H1 (cell line): ENCODE data around the gene GRAMD1B. TPM values are rescaled to one million over a fixed set of nuclear protein-coding genes. Genes with fewer than 3 reads are reported as not detected.

ENCODE experiments used
- CTCF ChIA-PET: fragments of 300-600 bp; sonication (Branson Sonifier 250); formaldehyde crosslinking; loops from one replicate; lab custom pipeline; 2021; ENCODE audit not compliant: partially characterized antibody; lab: Charles Lee
- POLR2A ChIA-PET: fragments of 300-600 bp; sonication (Branson Sonifier 250); formaldehyde crosslinking; loops from one replicate; lab custom pipeline; 2021; ENCODE audit warnings: inconsistent platforms; ENCODE audit not compliant: partially characterized antibody; lab: Charles Lee
- DNase-seq, 2 experiments: peaks; one replicate each; pipeline versions ENCODE4 v3.0.0 to v3.0.0-alpha.2; 2010 to 2022; ENCODE audit warnings: low spot score in 2 of 2, low read depth in 1 of 2, mixed read lengths in 1 of 2
- FAIRE-seq: peaks from 2 replicates; lab custom pipeline; 2011; peaks lifted over from hg19 to GRCh38; lab: Jason Lieb, UNC
- H2AFZ ChIP-seq: 2 replicates; pipeline ENCODE4 v1.8.1; 2012; ENCODE audit warnings: low read length, inconsistent platforms
- H2AK5ac ChIP-seq: 2 replicates; pipeline ENCODE4 v1.6.1; 2013; ENCODE audit warnings: low read depth, low read length
- H2BK120ac ChIP-seq: replicated peaks from 2 replicates; pipeline ENCODE3; 2013; ENCODE audit warnings: low read depth, low read length, inconsistent platforms
- H2BK12ac ChIP-seq: 2 replicates; pipeline ENCODE4 v1.6.1; 2013; ENCODE audit warnings: low read depth, low read length
- H2BK15ac ChIP-seq: 2 replicates; pipeline ENCODE4 v1.6.1; 2013; ENCODE audit warnings: low read length
- H2BK20ac ChIP-seq: 2 replicates; pipeline ENCODE4 v1.6.1; 2013; ENCODE audit warnings: low read length
- H2BK5ac ChIP-seq: 2 replicates; pipeline ENCODE4 v1.6.1; 2013; ENCODE audit warnings: low read depth, low read length
- H3K14ac ChIP-seq: 2 replicates; pipeline ENCODE4 v1.6.1; 2013; ENCODE audit warnings: inconsistent platforms; ENCODE audit not compliant: insufficient read length
- H3K18ac ChIP-seq: 2 replicates; pipeline ENCODE4 v1.6.1; 2013; ENCODE audit warnings: low read length; ENCODE audit errors: extremely low read depth
- H3K23ac ChIP-seq: 2 replicates; pipeline ENCODE4 v1.6.1; 2013; ENCODE audit warnings: inconsistent platforms; ENCODE audit not compliant: insufficient read length
- H3K23me2 ChIP-seq: 2 replicates; pipeline ENCODE4 v1.6.1; 2013; ENCODE audit warnings: low read depth, low read length
- H3K27ac ChIP-seq: 2 replicates; pipeline ENCODE4 v1.6.1; 2011; ENCODE audit warnings: low read depth, low read length, inconsistent platforms
- H3K27me3 ChIP-seq, 4 experiments: replicated peaks in 1 of 4; 1 replicate in 1 of 4; 2 replicates in 3 of 4; pipeline versions ENCODE4 v1.6.1 to v1.8.1; 2011 to 2013; ENCODE audit warnings: low read length in 3 of 4, mild to moderate bottlenecking in 3 of 4, inconsistent platforms in 2 of 4, mixed read lengths in 2 of 4, moderate library complexity in 1 of 4; ENCODE audit not compliant: control insufficient read depth in 3 of 4, insufficient read depth in 3 of 4; ENCODE audit errors: extremely low read depth in 1 of 4
- H3K36me3 ChIP-seq, 4 experiments: 2 replicates each; pipeline versions ENCODE4 v1.6.1 to v1.8.1; 2011 to 2013; ENCODE audit warnings: mild to moderate bottlenecking in 4 of 4, low read length in 3 of 4, moderate library complexity in 2 of 4, control low read depth in 1 of 4, inconsistent platforms in 1 of 4; ENCODE audit not compliant: insufficient read depth in 4 of 4, control insufficient read depth in 2 of 4
- H3K4ac ChIP-seq: replicated peaks from 2 replicates; pipeline ENCODE3; 2013; ENCODE audit warnings: low read length, low read depth, mixed read lengths, inconsistent platforms; ENCODE audit not compliant: insufficient read length
- H3K4me1 ChIP-seq, 4 experiments: replicated peaks in 1 of 4; 1 replicate in 1 of 4; 2 replicates in 3 of 4; pipeline versions ENCODE4 v1.6.1 to v1.8.1; 2011 to 2013; ENCODE audit warnings: low read length in 3 of 4, inconsistent platforms in 2 of 4, mixed read lengths in 1 of 4; ENCODE audit not compliant: insufficient read depth in 4 of 4, control insufficient read depth in 3 of 4
- H3K4me2 ChIP-seq, 2 experiments: 2 replicates each; pipeline versions ENCODE4 v1.6.1 to v1.8.1; 2011 to 2013; ENCODE audit warnings: low read depth in 2 of 2, low read length in 2 of 2, control low read depth in 1 of 2, inconsistent platforms in 1 of 2, mild to moderate bottlenecking in 1 of 2; ENCODE audit not compliant: insufficient read depth in 1 of 2
- H3K4me3 ChIP-seq, 4 experiments: fragments of 200-600, 300-600 bp in 1 of 4; sonication (generic), shearing (Covaris generic), sonication (Bioruptor Twin) in 1 of 4; 2 replicates each; pipeline versions ENCODE4 v1.5.1 to v1.8.1; 2011 to 2016; ENCODE audit warnings: low read length in 4 of 4, low read depth in 3 of 4, control low read depth in 2 of 4, inconsistent platforms in 2 of 4, mild to moderate bottlenecking in 2 of 4, mixed read lengths in 1 of 4, moderate library complexity in 1 of 4; ENCODE audit not compliant: insufficient read depth in 2 of 4; ENCODE audit errors: extremely low read depth in 1 of 4
- H3K56ac ChIP-seq: replicated peaks from 2 replicates; pipeline ENCODE3; 2013; ENCODE audit warnings: low read depth, mild to moderate bottlenecking, mixed read lengths, low read length, inconsistent platforms; ENCODE audit not compliant: insufficient read length
- H3K79me1 ChIP-seq: 2 replicates; pipeline ENCODE4 v1.6.1; 2013; ENCODE audit warnings: low read depth, low read length, control low read depth
- H3K79me2 ChIP-seq, 2 experiments: 2 replicates each; pipeline versions ENCODE4 v1.6.1 to v1.8.1; 2012 to 2013; ENCODE audit warnings: low read length in 2 of 2, mild to moderate bottlenecking in 2 of 2, inconsistent platforms in 1 of 2; ENCODE audit not compliant: insufficient read depth in 2 of 2, control insufficient read depth in 1 of 2
- H3K9ac ChIP-seq, 4 experiments: replicated peaks in 1 of 4; 1 replicate in 1 of 4; 2 replicates in 3 of 4; pipeline versions ENCODE4 v1.6.1 to v1.8.1; 2011 to 2013; ENCODE audit warnings: low read depth in 3 of 4, low read length in 3 of 4, control low read depth in 2 of 4, mild to moderate bottlenecking in 2 of 4, moderate library complexity in 2 of 4, inconsistent platforms in 1 of 4; ENCODE audit errors: extremely low read depth in 1 of 4
- H3K9me3 ChIP-seq, 2 experiments: 2 replicates each; pipeline versions ENCODE4 v1.6.1 to v1.8.1; 2012 to 2013; ENCODE audit warnings: mild to moderate bottlenecking in 2 of 2, moderate library complexity in 2 of 2, control low read depth in 1 of 2, inconsistent platforms in 1 of 2, low read depth in 1 of 2, low read length in 1 of 2, mixed read lengths in 1 of 2; ENCODE audit not compliant: insufficient read depth in 2 of 2
- H4K20me1 ChIP-seq, 2 experiments: replicated peaks in 1 of 2; 2 replicates each; pipeline versions ENCODE3 to v1.8.1; 2011 to 2013; ENCODE audit warnings: inconsistent platforms in 2 of 2, low read length in 2 of 2, mild to moderate bottlenecking in 1 of 2; ENCODE audit not compliant: insufficient read depth in 2 of 2, control insufficient read depth in 1 of 2
- H4K5ac ChIP-seq: 2 replicates; pipeline ENCODE4 v1.6.1; 2013; ENCODE audit warnings: low read length, low read depth, mixed read lengths, inconsistent platforms; ENCODE audit not compliant: insufficient read length
- H4K8ac ChIP-seq: 2 replicates; pipeline ENCODE4 v1.8.0; 2013; ENCODE audit warnings: mild to moderate bottlenecking, moderate library complexity, low read length, inconsistent platforms; ENCODE audit not compliant: insufficient read depth; ENCODE audit errors: extremely low read depth
- H4K91ac ChIP-seq: replicated peaks from 2 replicates; pipeline ENCODE3; 2013; ENCODE audit warnings: low read length, mixed read lengths, inconsistent platforms; ENCODE audit not compliant: insufficient read length
- BCL11A ChIP-seq, 2 experiments: IDR thresholded peaks; one replicate each; pipeline ENCODE4 v1.6.1; 2011; ENCODE audit warnings: low read depth in 2 of 2, low read length in 2 of 2, mild to moderate bottlenecking in 2 of 2
- BRCA1 ChIP-seq: IDR thresholded peaks from 2 replicates; pipeline ENCODE4 v1.6.1; 2012; ENCODE audit warnings: low read depth, low read length, improper control_type of control experiment
- CBX5 ChIP-seq: fragments of 300-800, 300-1000 bp; sonication (generic); IDR thresholded peaks from 2 replicates; pipeline ENCODE4 v1.7.1; 2016; ENCODE audit warnings: antibody characterized with exemption, low read length, low read depth
- CEBPB ChIP-seq: IDR thresholded peaks from 2 replicates; pipeline ENCODE4 v1.6.1; 2012; ENCODE audit warnings: low read depth, low read length
- POU5F1 ChIP-seq: IDR thresholded peaks from 2 replicates; pipeline ENCODE4 v1.6.1; 2011; ENCODE audit warnings: low read depth, mild to moderate bottlenecking, low read length, moderate library complexity
- RXRA ChIP-seq: IDR thresholded peaks from 2 replicates; pipeline ENCODE4 v1.6.1; 2011; ENCODE audit warnings: low read depth, mild to moderate bottlenecking, low read length, moderate library complexity; ENCODE audit not compliant: insufficient read depth
- SIN3A ChIP-seq, 2 experiments: IDR thresholded peaks in 1 of 2; conservative IDR thresholded peaks in 1 of 2; 2 replicates each; pipeline ENCODE4 v1.6.1; 2011 to 2012; ENCODE audit warnings: low read length in 2 of 2, improper control_type of control experiment in 1 of 2, low read depth in 1 of 2, mild to moderate bottlenecking in 1 of 2
- SRF ChIP-seq: IDR thresholded peaks from 2 replicates; pipeline ENCODE4 v1.6.1; 2011; ENCODE audit warnings: mild to moderate bottlenecking, low read depth, low read length, moderate library complexity
- TAF1 ChIP-seq: IDR thresholded peaks from 2 replicates; pipeline ENCODE4 v1.6.1; 2011; ENCODE audit warnings: mild to moderate bottlenecking, low read depth, low read length
- YY1 ChIP-seq: IDR thresholded peaks from 2 replicates; pipeline ENCODE4 v1.6.1; 2011; ENCODE audit warnings: low read depth, mild to moderate bottlenecking, low read length
- WGBS, 2 experiments: shearing (Covaris generic) in 1 of 2; methylation state at CpG; one replicate each; pipeline versions ENCODE4 v1.1.6 to v1.1.7; 2013 to 2015; ENCODE audit warnings: low lambda C conversion rate in 2 of 2, mixed read lengths in 2 of 2, inconsistent platforms in 1 of 2, low coverage in 1 of 2, missing lambda C conversion rate in 1 of 2; ENCODE audit not compliant: insufficient replicate concordance in 2 of 2, insufficient coverage in 1 of 2, insufficient read length in 1 of 2; ENCODE audit errors: extremely low coverage in 1 of 2, missing lambda C conversion rate in 1 of 2; 5-methylcytosine and 5-hydroxymethylcytosine counted together
- polyA plus RNA-seq, 7 experiments: library from polyadenylated mRNA; depleted of rRNA in 3 of 7; stranded (reverse) in 5 of 7; unstranded in 2 of 7; fragments of >200 nt in 5 of 7; fragments of 200-250 nt in 2 of 7; gene quantifications; 1 replicate in 5 of 7; 2 replicates in 1 of 7; 4 replicates in 1 of 7; pipeline versions ENCODE4 v1.2.1 to v1.2.3, GENCODE V29; 2011 to 2013; ENCODE audit warnings: missing spikeins in 2 of 7, mixed read lengths in 2 of 7
- total RNA-seq: library from RNA; stranded (reverse); fragmentation: NEBNext Ultra II Directional; extraction: Animal tissue kit (Norgen Biotek cat#: 25700); gene quantifications from 2 replicates; pipeline ENCODE4 v1.2.1, GENCODE V29; 2021
- TF ChIP-seq, protein P1 (sequence below): IDR thresholded peaks from 2 replicates; pipeline ENCODE4 v1.6.1; 2011; ENCODE audit warnings: low read length, improper control_type of control experiment

The GRAMD1B gene
- total and polyA plus RNA-seq, 2 of the 8 experiments (the other 6 are each of a cell fraction or from before 2014, with no cell fraction given): 10.1 to 21.2 TPM

DNA sequence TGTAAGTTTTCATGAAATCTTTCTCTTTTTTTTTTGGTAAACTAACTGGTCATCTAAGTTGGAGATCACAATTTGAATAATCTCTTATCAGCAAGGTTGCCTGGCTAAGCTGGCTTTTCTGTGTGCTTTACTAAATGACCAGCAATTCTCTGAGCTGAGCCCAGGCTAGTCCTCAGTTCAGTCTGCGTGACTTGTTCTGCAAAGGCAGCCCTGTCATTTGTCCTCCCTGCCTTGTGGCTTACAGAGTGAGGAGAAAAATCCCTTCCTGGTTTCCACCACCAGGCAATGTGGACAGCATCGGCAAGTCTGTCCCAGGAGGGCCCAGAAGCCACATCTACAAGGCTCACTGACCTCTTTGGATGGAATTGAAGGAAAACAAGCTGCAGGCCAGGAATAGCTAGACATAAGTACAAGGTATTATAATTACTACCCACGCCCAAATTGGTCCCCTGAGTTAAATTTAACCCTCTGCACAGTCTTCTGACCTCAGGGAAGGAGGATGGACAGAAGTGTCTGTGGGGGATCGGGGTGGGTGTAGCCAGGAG lies 115.7 kb downstream of the GRAMD1B start:
- WGBS, 2 experiments: 87% methylated on average over 4 of the region's 4 CpGs; no CpG with 5 or more reads in 1 of the 2 experiments
- Histone ChIP-seq H2BK5ac (no peak overlapping the region), H3K4me3 (no peak overlapping the region), H3K27ac (no peak overlapping the region), H2BK20ac (no peak overlapping the region), H3K79me2 (no peaks in the 10 kb centered on the region), H3K23me2 (no peaks in the 10 kb centered on the region), H3K4ac (no peak overlapping the region), H3K9me3 (no peaks in the 10 kb centered on the region), H4K5ac (no peak overlapping the region), H3K36me3 (no peaks in the 10 kb centered on the region), H2BK120ac (no peak overlapping the region), H2BK15ac (no peak overlapping the region), H4K20me1 (no peaks in the 10 kb centered on the region), H4K91ac (peak overlapping the region; percentile 86), H3K4me1 (peaks cover 0 to 10% (median 7%) of the 10 kb centered on the region in 4 experiments; a peak in 4 of 7 replicates), H2AFZ (no peak overlapping the region), H3K4me2 (no peak overlapping the region), H3K14ac (no peak overlapping the region), H3K79me1 (no peaks in the 10 kb centered on the region), H3K56ac (no peak overlapping the region), H3K23ac (no peak overlapping the region), H2AK5ac (no peak overlapping the region), H3K9ac (no peak overlapping the region; a peak in 1 of 7 replicates), H3K18ac (peak overlapping the region; percentile 29; the same call in 1 of the 2 replicates), H2BK12ac (no peak overlapping the region; the same call in 1 of the 2 replicates), H3K27me3 (no peaks in the 10 kb centered on the region), H4K8ac (no peak overlapping the region)
- POLR2A ChIA-PET: no interaction called here
- DNase-seq: no peak
- CTCF ChIA-PET: interaction anchor here (0.6 to 7.7 kb wide), 13 partner anchors 8 to 1890 kb away, joined by 3 to 58 read pairs (median 4); no protein-coding TSS in a partner anchor
- no peak for FAIRE-seq
- TF ChIP-seq SRF: no peak
- no peak for TF ChIP-seq CEBPB
- TF ChIP-seq SIN3A (conservative IDR thresholded peaks at IDR 0.05 in 1 of 2, IDR thresholded peaks at IDR 0.05 in 1 of 2; ENCODE audit: low read depth in 1 of 2, low read length in 2 of 2): no peak
- TF ChIP-seq YY1: no peak
- TF ChIP-seq BCL11A (IDR thresholded peaks at IDR 0.05; ENCODE audit: low read depth in 2 of 2, low read length in 2 of 2): no peak
- TF ChIP-seq RXRA: no peak
- no peak for TF ChIP-seq TAF1
- no peak for TF ChIP-seq CBX5
- no peak for TF ChIP-seq POU5F1
- TF ChIP-seq BRCA1: no peak
- TF ChIP-seq, protein P1, sequence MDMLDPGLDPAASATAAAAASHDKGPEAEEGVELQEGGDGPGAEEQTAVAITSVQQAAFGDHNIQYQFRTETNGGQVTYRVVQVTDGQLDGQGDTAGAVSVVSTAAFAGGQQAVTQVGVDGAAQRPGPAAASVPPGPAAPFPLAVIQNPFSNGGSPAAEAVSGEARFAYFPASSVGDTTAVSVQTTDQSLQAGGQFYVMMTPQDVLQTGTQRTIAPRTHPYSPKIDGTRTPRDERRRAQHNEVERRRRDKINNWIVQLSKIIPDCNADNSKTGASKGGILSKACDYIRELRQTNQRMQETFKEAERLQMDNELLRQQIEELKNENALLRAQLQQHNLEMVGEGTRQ: no peak
